KMS-11 (cell line): ENCODE measurements around the gene CYB5D1.

Experiments used
- H2AFZ ChIP-seq: fragments of 200-600 bp; sonication (generic); 2 replicates; pipeline ENCODE4 v1.6.1; 2016; ENCODE audit warnings: antibody characterized with exemption, mixed run types, low read depth
- H3K27ac ChIP-seq: fragments of 200-600 bp; sonication (generic); 2 replicates; pipeline ENCODE4 v1.6.1; 2016; ENCODE audit warnings: mild to moderate bottlenecking, mixed run types
- H3K27me3 ChIP-seq: fragments of 200-600 bp; sonication (generic); 2 replicates; pipeline ENCODE4 v1.6.1; 2017; ENCODE audit warnings: mild to moderate bottlenecking, low read depth, mixed run types, moderate library complexity; ENCODE audit not compliant: insufficient read depth
- H3K36me3 ChIP-seq: fragments of 200-600 bp; sonication (generic); 2 replicates; pipeline ENCODE4 v1.6.1; 2017; ENCODE audit warnings: mild to moderate bottlenecking, mixed run types; ENCODE audit not compliant: insufficient read depth
- H3K4me1 ChIP-seq: fragments of 200-600 bp; sonication (generic); 2 replicates; pipeline ENCODE4 v1.6.1; 2016; ENCODE audit warnings: mild to moderate bottlenecking, low read depth, mixed run types; ENCODE audit not compliant: poor library complexity, severe bottlenecking
- H3K4me2 ChIP-seq: fragments of 200-600 bp; sonication (generic); 2 replicates; pipeline ENCODE4 v1.7.0; 2016; ENCODE audit warnings: mild to moderate bottlenecking, mixed run types
- H3K4me3 ChIP-seq: fragments of 200-600 bp; sonication (generic); IDR thresholded peaks from 2 replicates; pipeline ENCODE4 v1.6.1; 2017; ENCODE audit warnings: low read depth, low read length, mixed read lengths; ENCODE audit not compliant: insufficient read depth
- H3K79me2 ChIP-seq: fragments of 200-600 bp; sonication (generic); 2 replicates; pipeline ENCODE4 v1.6.1; 2016; ENCODE audit warnings: low read depth, mixed run types; ENCODE audit not compliant: insufficient read depth
- H3K9ac ChIP-seq: fragments of 200-600 bp; sonication (generic); 2 replicates; pipeline ENCODE4 v1.6.1; 2016; ENCODE audit warnings: mild to moderate bottlenecking, mixed run types
- H4K20me1 ChIP-seq: fragments of 200-600 bp; sonication (generic); 2 replicates; pipeline ENCODE4 v1.6.1; 2016; ENCODE audit warnings: mild to moderate bottlenecking, mixed run types; ENCODE audit not compliant: insufficient read depth
- TF ChIP-seq, protein P1 (sequence below): fragments of 200-600 bp; sonication (generic); conservative IDR thresholded peaks from 2 replicates; pipeline ENCODE4 v1.6.1; 2017; ENCODE audit warnings: low read depth, mild to moderate bottlenecking, antibody characterized with exemption, low read length, moderate library complexity, mixed read lengths

The CYB5D1 gene

GRCh38 chr17:7897090-7897489 lies 39.3 kb downstream of the CYB5D1 start:
- Histone ChIP-seq H3K4me3 (no peak overlapping the region), H4K20me1 (no peaks in the 10 kb centered on the region), H3K4me1 (no peaks in the 10 kb centered on the region), H3K9ac (no peak overlapping the region), H3K27ac (no peak overlapping the region), H3K27me3 (no peaks in the 10 kb centered on the region), H3K4me2 (no peak overlapping the region), H2AFZ (no peak overlapping the region), H3K79me2 (no peaks in the 10 kb centered on the region), H3K36me3 (no peaks in the 10 kb centered on the region)
- TF ChIP-seq, protein P1, sequence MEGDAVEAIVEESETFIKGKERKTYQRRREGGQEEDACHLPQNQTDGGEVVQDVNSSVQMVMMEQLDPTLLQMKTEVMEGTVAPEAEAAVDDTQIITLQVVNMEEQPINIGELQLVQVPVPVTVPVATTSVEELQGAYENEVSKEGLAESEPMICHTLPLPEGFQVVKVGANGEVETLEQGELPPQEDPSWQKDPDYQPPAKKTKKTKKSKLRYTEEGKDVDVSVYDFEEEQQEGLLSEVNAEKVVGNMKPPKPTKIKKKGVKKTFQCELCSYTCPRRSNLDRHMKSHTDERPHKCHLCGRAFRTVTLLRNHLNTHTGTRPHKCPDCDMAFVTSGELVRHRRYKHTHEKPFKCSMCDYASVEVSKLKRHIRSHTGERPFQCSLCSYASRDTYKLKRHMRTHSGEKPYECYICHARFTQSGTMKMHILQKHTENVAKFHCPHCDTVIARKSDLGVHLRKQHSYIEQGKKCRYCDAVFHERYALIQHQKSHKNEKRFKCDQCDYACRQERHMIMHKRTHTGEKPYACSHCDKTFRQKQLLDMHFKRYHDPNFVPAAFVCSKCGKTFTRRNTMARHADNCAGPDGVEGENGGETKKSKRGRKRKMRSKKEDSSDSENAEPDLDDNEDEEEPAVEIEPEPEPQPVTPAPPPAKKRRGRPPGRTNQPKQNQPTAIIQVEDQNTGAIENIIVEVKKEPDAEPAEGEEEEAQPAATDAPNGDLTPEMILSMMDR: no peak

DNA sequence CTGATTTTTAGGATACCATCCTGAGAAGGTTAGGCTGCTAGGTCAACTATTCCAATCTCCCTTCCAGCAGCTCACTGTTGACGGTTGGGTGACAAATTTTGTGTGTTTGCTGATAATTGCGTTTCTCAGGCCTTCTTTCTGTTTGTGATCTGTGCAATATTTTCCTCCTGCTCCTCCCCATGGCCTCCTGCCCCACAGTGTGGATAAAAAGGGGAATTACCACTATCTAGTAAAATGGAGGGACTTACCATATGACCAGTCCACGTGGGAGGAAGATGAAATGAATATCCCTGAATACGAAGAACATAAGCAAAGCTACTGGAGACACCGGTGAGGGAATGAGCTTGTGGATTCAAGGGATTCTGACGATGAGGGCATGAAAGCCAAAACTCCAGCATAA lies 40.0 kb downstream of the CYB5D1 start:
- Histone ChIP-seq H3K27ac (no peak overlapping the region), H3K9ac (no peak overlapping the region), H2AFZ (no peak overlapping the region), H3K36me3 (no peaks in the 10 kb centered on the region), H3K27me3 (no peaks in the 10 kb centered on the region), H4K20me1 (no peaks in the 10 kb centered on the region), H3K4me1 (no peaks in the 10 kb centered on the region), H3K4me3 (no peak overlapping the region), H3K79me2 (no peaks in the 10 kb centered on the region), H3K4me2 (no peak overlapping the region)
- TF ChIP-seq, protein P1: no peak

DNA sequence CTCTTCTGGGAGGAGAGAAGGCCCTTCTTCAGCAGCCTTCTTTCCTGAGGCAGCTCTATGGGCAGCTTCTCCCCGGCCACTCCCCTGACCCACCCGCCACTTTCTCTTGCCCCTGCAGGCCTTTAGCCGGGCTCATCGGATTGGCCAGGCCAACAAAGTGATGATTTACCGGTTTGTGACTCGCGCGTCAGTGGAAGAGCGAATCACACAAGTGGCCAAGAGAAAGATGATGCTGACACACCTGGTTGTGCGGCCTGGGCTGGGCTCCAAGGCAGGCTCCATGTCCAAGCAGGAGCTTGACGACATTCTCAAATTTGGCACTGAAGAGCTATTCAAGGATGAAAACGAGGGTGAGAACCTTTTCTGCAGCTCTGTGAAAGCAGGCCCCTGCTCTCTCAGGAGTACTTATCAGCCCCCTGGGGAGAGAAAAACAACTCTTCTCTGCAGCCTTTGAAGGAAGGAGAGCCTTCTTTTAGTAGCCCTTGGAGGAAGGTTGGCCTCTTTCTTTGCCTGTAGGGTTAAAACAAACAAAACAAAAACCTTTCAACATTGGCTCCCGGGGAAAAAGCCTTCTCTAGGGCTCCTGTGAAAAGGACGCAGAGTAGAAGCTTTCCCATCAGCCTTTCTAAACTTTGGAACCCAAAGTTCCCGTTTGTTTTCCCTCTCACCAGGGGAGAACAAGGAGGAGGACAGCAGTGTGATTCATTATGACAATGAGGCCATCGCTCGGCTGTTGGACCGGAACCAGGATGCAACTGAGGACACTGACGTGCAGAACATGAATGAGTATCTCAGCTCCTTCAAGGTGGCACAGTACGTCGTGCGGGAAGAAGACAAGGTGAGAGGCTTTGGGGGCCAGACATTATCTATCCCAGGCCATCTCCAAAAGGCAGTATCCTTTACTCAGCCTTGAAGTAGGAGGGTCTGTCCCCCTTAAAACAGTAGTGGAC lies 45.6 kb downstream of the CYB5D1 start:
- H3K4me3 ChIP-seq: no peak overlapping the region
- no peaks in the 10 kb centered on the region for H3K79me2 ChIP-seq
- H3K4me1 ChIP-seq: no peaks in the 10 kb centered on the region
- no peak overlapping the region for H3K4me2 ChIP-seq
- H2AFZ ChIP-seq: no peak overlapping the region
- H4K20me1 ChIP-seq: no peaks in the 10 kb centered on the region
- TF ChIP-seq, protein P1: no peak
- no peaks in the 10 kb centered on the region for H3K27me3 ChIP-seq
- H3K36me3 ChIP-seq: no peaks in the 10 kb centered on the region
- no peak overlapping the region for H3K9ac ChIP-seq
- H3K27ac ChIP-seq: no peak overlapping the region

GRCh38 chr17:7909089-7909488 lies 51.3 kb downstream of the CYB5D1 start:
- no peaks in the 10 kb centered on the region for H3K36me3 ChIP-seq
- H3K9ac ChIP-seq: no peak overlapping the region
- TF ChIP-seq, protein P1: no peak
- H4K20me1 ChIP-seq: no peaks in the 10 kb centered on the region
- H3K4me1 ChIP-seq: no peaks in the 10 kb centered on the region
- H3K27me3 ChIP-seq: no peaks in the 10 kb centered on the region
- no peaks in the 10 kb centered on the region for H3K79me2 ChIP-seq
- H3K4me3 ChIP-seq: no peak overlapping the region
- no peak overlapping the region for H3K27ac ChIP-seq
- H2AFZ ChIP-seq: no peak overlapping the region
- no peak overlapping the region for H3K4me2 ChIP-seq
